OCI-LY1 (cell line): ENCODE results near the gene PTPN13.

Source experiments
- EZH2 ChIP-seq: fragments of 200-600 bp; sonication (generic), shearing (Covaris generic); IDR thresholded peaks from 2 replicates; pipeline ENCODE4 v1.8.0; 2017; ENCODE audit warnings: borderline replicate concordance, mixed run types, mild to moderate bottlenecking, antibody characterized with exemption, low read length, moderate library complexity, mixed read lengths
- TF ChIP-seq, protein P1 (sequence below): fragments of 200-600 bp; sonication (generic), shearing (Covaris generic); IDR thresholded peaks from 2 replicates; pipeline ENCODE4 v1.5.1; 2017; ENCODE audit warnings: mild to moderate bottlenecking, antibody characterized with exemption, low read length, moderate library complexity, mixed read lengths

DNA sequence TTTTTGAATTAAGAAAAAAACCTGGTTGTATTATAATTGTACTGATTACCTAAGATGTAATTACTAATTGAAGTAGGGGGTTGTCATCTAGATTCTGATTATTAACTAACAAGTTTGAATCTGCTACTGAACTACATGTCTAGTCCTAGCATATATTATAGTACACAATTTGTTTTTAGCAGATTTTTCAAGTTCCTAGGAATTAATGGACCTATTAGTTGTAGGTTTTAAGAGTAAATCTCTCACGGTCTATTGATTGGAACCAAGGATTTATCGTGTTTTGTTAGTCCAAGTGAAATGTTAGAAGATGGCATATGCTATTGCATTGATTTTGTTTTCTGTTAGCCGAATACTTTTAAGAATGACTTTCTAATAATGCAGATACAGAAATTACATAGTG is 20.8 kb downstream of the PTPN13 start:
- TF ChIP-seq, protein P1, sequence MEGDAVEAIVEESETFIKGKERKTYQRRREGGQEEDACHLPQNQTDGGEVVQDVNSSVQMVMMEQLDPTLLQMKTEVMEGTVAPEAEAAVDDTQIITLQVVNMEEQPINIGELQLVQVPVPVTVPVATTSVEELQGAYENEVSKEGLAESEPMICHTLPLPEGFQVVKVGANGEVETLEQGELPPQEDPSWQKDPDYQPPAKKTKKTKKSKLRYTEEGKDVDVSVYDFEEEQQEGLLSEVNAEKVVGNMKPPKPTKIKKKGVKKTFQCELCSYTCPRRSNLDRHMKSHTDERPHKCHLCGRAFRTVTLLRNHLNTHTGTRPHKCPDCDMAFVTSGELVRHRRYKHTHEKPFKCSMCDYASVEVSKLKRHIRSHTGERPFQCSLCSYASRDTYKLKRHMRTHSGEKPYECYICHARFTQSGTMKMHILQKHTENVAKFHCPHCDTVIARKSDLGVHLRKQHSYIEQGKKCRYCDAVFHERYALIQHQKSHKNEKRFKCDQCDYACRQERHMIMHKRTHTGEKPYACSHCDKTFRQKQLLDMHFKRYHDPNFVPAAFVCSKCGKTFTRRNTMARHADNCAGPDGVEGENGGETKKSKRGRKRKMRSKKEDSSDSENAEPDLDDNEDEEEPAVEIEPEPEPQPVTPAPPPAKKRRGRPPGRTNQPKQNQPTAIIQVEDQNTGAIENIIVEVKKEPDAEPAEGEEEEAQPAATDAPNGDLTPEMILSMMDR, result no peak
- TF ChIP-seq EZH2, result no peak
